Endothelial cell of coronary artery (primary cell): ENCODE measurements around the gene BIRC5. TPM values are rescaled to one million over a fixed set of nuclear protein-coding genes. Genes with fewer than 3 reads are reported as not detected.

ENCODE experiments used
- total RNA-seq: library from RNA; depleted of rRNA; stranded (reverse); fragments of >200 nt; gene quantifications from 2 replicates; pipeline ENCODE4 v1.2.3, GENCODE V29; 2014

BIRC5 gene
- 18.7 and 62.8 TPM in 2 replicates for total RNA-seq

GRCh38 chr17:78214016-78214705 lies at the start of gene BIRC5:
Gene BIRC5, plus strand, starts transcription at chr17:78214253. Its CDS starts 64 bp downstream, at chr17:78214317.

GRCh38 chr17:78168242-78168902 lies 45.7 kb upstream of the BIRC5 start, which contains the start of gene SYNGR2:
Gene SYNGR2, plus strand, starts transcription at chr17:78168581. Its CDS starts 36 bp downstream, at chr17:78168617.

GRCh38 chr17:78186692-78187595 lies 27.1 kb upstream of the BIRC5 start, which contains the start of the genes AFMID and TK1:
Gene AFMID, plus strand, starts transcription at chr17:78187362. Its CDS starts 9 bp downstream, at chr17:78187371.
Gene TK1, minus strand, starts transcription at chr17:78187052. Its CDS starts 58 bp downstream, at chr17:78186994.

GRCh38 chr17:78230996-78231935 lies 17.2 kb downstream of the BIRC5 start, which contains the start of gene TMEM235:
Gene TMEM235, plus strand, starts transcription at chr17:78231631. Its CDS starts 393 bp downstream, at chr17:78232024.

Other genes starting within 250 kb of the BIRC5 start
- gene TMC6, start 85.5 kb upstream of the BIRC5 start, total RNA-seq = 21.4 and 22.9 TPM in 2 replicates
- gene TMC8, start 83.5 kb upstream of the BIRC5 start, total RNA-seq = 0.09 TPM in 2 replicates
- not detected in 2 replicates for gene C17orf99, start 67.9 kb upstream of the BIRC5 start, total RNA-seq
- gene SYNGR2, start 45.7 kb upstream of the BIRC5 start, total RNA-seq = 23.6 and 25.2 TPM in 2 replicates
- 37.6 and 75.5 TPM in 2 replicates for gene TK1, start 27.2 kb upstream of the BIRC5 start, total RNA-seq
- gene AFMID, start 26.9 kb upstream of the BIRC5 start, total RNA-seq = 38.9 and 50.0 TPM in 2 replicates
- 0.09 and 0.28 TPM in 2 replicates for gene TMEM235, start 17.4 kb downstream of the BIRC5 start, total RNA-seq
- 25.6 and 28.9 TPM in 2 replicates for gene SOCS3, start 145.8 kb downstream of the BIRC5 start, total RNA-seq
- gene PGS1, start 164.4 kb downstream of the BIRC5 start, total RNA-seq = 33.9 and 45.0 TPM in 2 replicates